HepG2 (cell line): ENCODE results near the gene U2AF1L4. TPM values are rescaled to one million over a fixed set of nuclear protein-coding genes. Genes with fewer than 3 reads are reported as not detected.

ENCODE experiments used
- CREM ChIP-seq, 2 experiments: sonication (generic) in 1 of 2; formaldehyde crosslinking in 1 of 2; IDR thresholded peaks; 2 replicates each; pipeline versions ENCODE4 v1.4.0 to v1.6.1; 2016 to 2020; ENCODE audit warnings: antibody characterized with exemption in 1 of 2, mild to moderate bottlenecking in 1 of 2, missing genetic modification reagents in 1 of 2
- FOXP1 ChIP-seq, 2 experiments: fragments of 450-650 bp in 1 of 2; IDR thresholded peaks; 2 replicates each; pipeline ENCODE4 v1.6.1; 2017 to 2018; ENCODE audit warnings: antibody characterized with exemption in 1 of 2
- KAT7 ChIP-seq: IDR thresholded peaks from 2 replicates; pipeline ENCODE4 v1.6.1; 2018; ENCODE audit warnings: borderline replicate concordance, missing compliant biosample characterization
- KDM1A ChIP-seq: IDR thresholded peaks from 2 replicates; pipeline ENCODE4 v1.6.1; 2016; ENCODE audit warnings: missing compliant biosample characterization
- MED1 ChIP-seq: sonication (generic); formaldehyde crosslinking; IDR thresholded peaks from 2 replicates; pipeline ENCODE4 v1.4.0; 2020; ENCODE audit warnings: missing genetic modification reagents
- MXD4 ChIP-seq: IDR thresholded peaks from 2 replicates; pipeline ENCODE4 v1.6.1; 2016; ENCODE audit warnings: mild to moderate bottlenecking, missing biosample characterization, missing genetic modification reagents
- NFE2L1 ChIP-seq: sonication (generic); formaldehyde crosslinking; IDR thresholded peaks from 2 replicates; pipeline ENCODE4 v1.4.0; 2020; ENCODE audit warnings: missing genetic modification reagents, mild to moderate bottlenecking, borderline replicate concordance
- NR2F6 ChIP-seq, 2 experiments: IDR thresholded peaks; 2 replicates each; pipeline ENCODE4 v1.6.1; 2016; ENCODE audit warnings: antibody characterized with exemption in 1 of 2, mild to moderate bottlenecking in 1 of 2
- SIN3A ChIP-seq: IDR thresholded peaks from 2 replicates; pipeline ENCODE4 v1.6.1; 2011; ENCODE audit warnings: low read depth, mild to moderate bottlenecking, control low read depth, low read length, borderline replicate concordance
- THYN1 ChIP-seq: sonication (generic); formaldehyde crosslinking; IDR thresholded peaks from 2 replicates; pipeline ENCODE4 v1.8.1; 2023; ENCODE audit warnings: low read depth, mild to moderate bottlenecking, moderate library complexity, missing genetic modification reagents, borderline replicate concordance
- ZBTB8A ChIP-seq: sonication (generic); formaldehyde crosslinking; IDR thresholded peaks from 2 replicates; pipeline ENCODE4 v1.4.0; 2020; ENCODE audit warnings: mild to moderate bottlenecking, low read depth, missing genetic modification reagents, borderline replicate concordance
- ZIK1 ChIP-seq: sonication (generic); formaldehyde crosslinking; IDR thresholded peaks from 2 replicates; pipeline ENCODE4 v1.5.0; 2020; ENCODE audit warnings: mild to moderate bottlenecking, low read depth, missing genetic modification reagents, borderline replicate concordance
- ZNF331 ChIP-seq: sonication (generic); formaldehyde crosslinking; IDR thresholded peaks from 2 replicates; pipeline ENCODE4 v1.4.0; 2020; ENCODE audit warnings: missing genetic modification reagents
- polyA plus RNA-seq, 8 experiments: library from polyadenylated mRNA; depleted of rRNA in 3 of 8; stranded (reverse) in 7 of 8; unstranded in 1 of 8; fragments of >200 nt; fragmentation: Illumina TruSeq in 4 of 8; extraction: Trizol in 4 of 8; gene quantifications; 2 replicates each; pipeline versions ENCODE4 v1.2.1 to v1.2.3, GENCODE V29; 2011 to 2016; ENCODE audit warnings: low read depth in 4 of 8, missing spikeins in 1 of 8, mixed read lengths in 1 of 8; ENCODE audit not compliant: insufficient read depth in 1 of 8
- total RNA-seq, 5 experiments: library from RNA; depleted of rRNA; stranded (reverse); fragments of >200 nt; fragmentation: Illumina TruSeq; extraction: Trizol; gene quantifications; 2 replicates each; pipeline ENCODE4 v1.2.3, GENCODE V29; 2016; ENCODE audit warnings: low read depth in 1 of 5
- TF ChIP-seq, protein P1 (sequence below): sonication (generic); formaldehyde crosslinking; IDR thresholded peaks from one replicate; pipeline ENCODE4 v1.5.1; 2020; ENCODE audit warnings: mild to moderate bottlenecking, missing genetic modification reagents; ENCODE audit errors: not compliant biosample characterization
- TF ChIP-seq, protein P2 (sequence below): sonication (generic); formaldehyde crosslinking; IDR thresholded peaks from 2 replicates; pipeline ENCODE4 v1.8.0; 2022; ENCODE audit warnings: missing genetic modification reagents, mild to moderate bottlenecking, borderline replicate concordance
- TF ChIP-seq, protein P3 (sequence below): sonication (generic); formaldehyde crosslinking; IDR thresholded peaks from 2 replicates; pipeline ENCODE4 v1.5.1; 2020; ENCODE audit warnings: mild to moderate bottlenecking, missing genetic modification reagents, borderline replicate concordance

The U2AF1L4 gene
- total and polyA plus RNA-seq, 2 of the 13 experiments (the other 11 are each of a cell fraction or from before 2014, with no cell fraction given), result 7.9 to 15.4 TPM

- TF ChIP-seq, protein P1, sequence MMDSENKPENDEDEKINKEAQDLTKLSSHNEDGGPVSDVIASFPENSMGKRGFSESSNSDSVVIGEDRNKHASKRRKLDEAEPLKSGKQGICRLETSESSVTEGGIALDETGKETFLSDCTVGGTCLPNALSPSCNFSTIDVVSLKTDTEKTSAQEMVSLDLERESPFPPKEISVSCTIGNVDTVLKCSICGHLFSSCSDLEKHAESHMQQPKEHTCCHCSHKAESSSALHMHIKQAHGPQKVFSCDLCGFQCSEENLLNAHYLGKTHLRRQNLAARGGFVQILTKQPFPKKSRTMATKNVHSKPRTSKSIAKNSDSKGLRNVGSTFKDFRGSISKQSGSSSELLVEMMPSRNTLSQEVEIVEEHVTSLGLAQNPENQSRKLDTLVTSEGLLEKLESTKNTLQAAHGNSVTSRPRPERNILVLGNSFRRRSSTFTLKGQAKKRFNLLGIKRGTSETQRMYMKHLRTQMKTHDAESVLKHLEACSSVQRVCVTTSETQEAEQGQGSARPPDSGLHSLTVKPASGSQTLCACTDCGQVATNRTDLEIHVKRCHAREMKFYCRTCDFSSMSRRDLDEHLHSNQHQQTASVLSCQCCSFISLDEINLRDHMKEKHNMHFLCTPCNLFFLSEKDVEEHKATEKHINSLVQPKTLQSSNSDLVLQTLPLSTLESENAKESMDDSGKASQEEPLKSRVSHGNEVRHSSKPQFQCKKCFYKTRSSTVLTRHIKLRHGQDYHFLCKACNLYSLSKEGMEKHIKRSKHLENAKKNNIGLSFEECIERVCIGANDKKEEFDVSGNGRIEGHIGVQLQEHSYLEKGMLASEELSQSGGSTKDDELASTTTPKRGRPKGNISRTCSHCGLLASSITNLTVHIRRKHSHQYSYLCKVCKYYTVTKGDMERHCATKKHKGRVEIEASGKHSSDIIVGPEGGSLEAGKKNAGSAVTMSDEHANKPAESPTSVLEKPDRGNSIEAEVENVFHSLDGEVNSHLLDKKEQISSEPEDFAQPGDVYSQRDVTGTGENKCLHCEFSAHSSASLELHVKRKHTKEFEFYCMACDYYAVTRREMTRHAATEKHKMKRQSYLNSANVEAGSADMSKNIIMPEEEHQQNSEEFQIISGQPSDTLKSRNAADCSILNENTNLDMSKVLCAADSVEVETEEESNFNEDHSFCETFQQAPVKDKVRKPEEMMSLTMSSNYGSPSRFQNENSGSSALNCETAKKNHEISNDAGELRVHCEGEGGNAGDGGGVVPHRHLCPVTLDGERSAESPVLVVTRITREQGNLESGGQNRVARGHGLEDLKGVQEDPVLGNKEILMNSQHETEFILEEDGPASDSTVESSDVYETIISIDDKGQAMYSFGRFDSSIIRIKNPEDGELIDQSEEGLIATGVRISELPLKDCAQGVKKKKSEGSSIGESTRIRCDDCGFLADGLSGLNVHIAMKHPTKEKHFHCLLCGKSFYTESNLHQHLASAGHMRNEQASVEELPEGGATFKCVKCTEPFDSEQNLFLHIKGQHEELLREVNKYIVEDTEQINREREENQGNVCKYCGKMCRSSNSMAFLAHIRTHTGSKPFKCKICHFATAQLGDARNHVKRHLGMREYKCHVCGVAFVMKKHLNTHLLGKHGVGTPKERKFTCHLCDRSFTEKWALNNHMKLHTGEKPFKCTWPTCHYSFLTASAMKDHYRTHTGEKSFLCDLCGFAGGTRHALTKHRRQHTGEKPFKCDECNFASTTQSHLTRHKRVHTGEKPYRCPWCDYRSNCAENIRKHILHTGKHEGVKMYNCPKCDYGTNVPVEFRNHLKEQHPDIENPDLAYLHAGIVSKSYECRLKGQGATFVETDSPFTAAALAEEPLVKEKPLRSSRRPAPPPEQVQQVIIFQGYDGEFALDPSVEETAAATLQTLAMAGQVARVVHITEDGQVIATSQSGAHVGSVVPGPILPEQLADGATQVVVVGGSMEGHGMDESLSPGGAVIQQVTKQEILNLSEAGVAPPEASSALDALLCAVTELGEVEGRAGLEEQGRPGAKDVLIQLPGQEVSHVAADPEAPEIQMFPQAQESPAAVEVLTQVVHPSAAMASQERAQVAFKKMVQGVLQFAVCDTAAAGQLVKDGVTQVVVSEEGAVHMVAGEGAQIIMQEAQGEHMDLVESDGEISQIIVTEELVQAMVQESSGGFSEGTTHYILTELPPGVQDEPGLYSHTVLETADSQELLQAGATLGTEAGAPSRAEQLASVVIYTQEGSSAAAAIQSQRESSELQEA (CRISPR knock-in tag), result no peak
- TF ChIP-seq, protein P2, sequence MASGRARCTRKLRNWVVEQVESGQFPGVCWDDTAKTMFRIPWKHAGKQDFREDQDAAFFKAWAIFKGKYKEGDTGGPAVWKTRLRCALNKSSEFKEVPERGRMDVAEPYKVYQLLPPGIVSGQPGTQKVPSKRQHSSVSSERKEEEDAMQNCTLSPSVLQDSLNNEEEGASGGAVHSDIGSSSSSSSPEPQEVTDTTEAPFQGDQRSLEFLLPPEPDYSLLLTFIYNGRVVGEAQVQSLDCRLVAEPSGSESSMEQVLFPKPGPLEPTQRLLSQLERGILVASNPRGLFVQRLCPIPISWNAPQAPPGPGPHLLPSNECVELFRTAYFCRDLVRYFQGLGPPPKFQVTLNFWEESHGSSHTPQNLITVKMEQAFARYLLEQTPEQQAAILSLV (CRISPR knock-in tag), result no peak
- TF ChIP-seq ZBTB8A (CRISPR knock-in tag) (no peak), SIN3A (no peak; the same call in 1 of the 2 replicates), MED1 (CRISPR knock-in tag) (0 out of 2 replicates have a peak, but pooled peaks have one; percentile 29), CREM (IDR thresholded peaks at IDR 0.05) (peak; percentile 39; the same call in 1 of the 2 replicates), CREM (CRISPR knock-in tag; IDR thresholded peaks at IDR 0.05) (no peak), KDM1A (no peak), FOXP1 (IDR thresholded peaks at IDR 0.05) (no peak), FOXP1 (CRISPR knock-in tag; IDR thresholded peaks at IDR 0.05) (no peak), ZIK1 (no peak), KAT7 (CRISPR knock-in tag) (no peak), THYN1 (no peak), MXD4 (CRISPR knock-in tag) (no peak; the same call in 1 of the 2 replicates), NFE2L1 (CRISPR knock-in tag) (no peak), NR2F6 (IDR thresholded peaks at IDR 0.05) (no peak), NR2F6 (CRISPR knock-in tag; IDR thresholded peaks at IDR 0.05) (no peak), ZNF331 (CRISPR knock-in tag) (peak; percentile 39; the same call in 1 of the 2 replicates)
- TF ChIP-seq, protein P3, sequence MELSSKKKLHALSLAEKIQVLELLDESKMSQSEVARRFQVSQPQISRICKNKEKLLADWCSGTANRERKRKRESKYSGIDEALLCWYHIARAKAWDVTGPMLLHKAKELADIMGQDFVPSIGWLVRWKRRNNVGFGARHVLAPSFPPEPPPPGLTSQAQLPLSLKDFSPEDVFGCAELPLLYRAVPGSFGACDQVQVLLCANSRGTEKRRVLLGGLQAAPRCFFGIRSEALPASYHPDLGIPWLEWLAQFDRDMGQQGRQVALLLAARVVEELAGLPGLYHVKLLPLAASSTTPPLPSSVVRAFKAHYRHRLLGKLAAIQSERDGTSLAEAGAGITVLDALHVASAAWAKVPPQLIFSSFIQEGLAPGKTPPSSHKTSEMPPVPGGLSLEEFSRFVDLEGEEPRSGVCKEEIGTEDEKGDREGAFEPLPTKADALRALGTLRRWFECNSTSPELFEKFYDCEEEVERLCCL (CRISPR knock-in tag), result no peak
Measured at GRCh38 chr19:35719402-35720162, 25.6 kb downstream of the U2AF1L4 start (continued).
